ENCODE data around the gene ITPK1.

The ITPK1 gene

GRCh38 chr14:92962831-92963095, 153.0 kb downstream of the ITPK1 start:
- Histone ChIP-seq H2AK5ac (ENCODE audit: low read length) (no peak overlapping the region), H3K4me2 (ENCODE audit: low read length) (no peak overlapping the region), H3K36me3 (ENCODE audit: control insufficient read depth, insufficient read depth, low read length) (no peaks in the 10 kb centered on the region), H3K4me1 (ENCODE audit: control insufficient read depth, low read depth, low read length) (no peaks in the 10 kb centered on the region), H3K18ac (ENCODE audit: low read length) (no peak overlapping the region), H3K27ac (ENCODE audit: low read depth, low read length) (no peak overlapping the region), H3K56ac (ENCODE audit: low read length) (no peak overlapping the region), H4K8ac (ENCODE audit: low read depth, low read length) (no peak overlapping the region), H2BK15ac (replicated peaks; ENCODE audit: low read depth) (no peak overlapping the region), H3K9ac (ENCODE audit: low read length) (no peak overlapping the region), H3K27me3 (ENCODE audit: insufficient read depth, low read length, poor library complexity) (no peaks in the 10 kb centered on the region), H4K5ac (ENCODE audit: low read length) (no peak overlapping the region), H3K4me3 (ENCODE audit: low read length) (no peak overlapping the region), H2BK5ac (ENCODE audit: low read length) (no peak overlapping the region), H3K79me2 (ENCODE audit: control insufficient read depth, insufficient read depth, low read length) (no peaks in the 10 kb centered on the region), H3K23ac (ENCODE audit: low read length) (no peak overlapping the region), H2BK120ac (ENCODE audit: low read depth, low read length) (no peak overlapping the region), H3K4ac (ENCODE audit: low read depth, low read length) (no peak overlapping the region), H3K79me1 (ENCODE audit: low read length) (peaks cover 2% of the 10 kb centered on the region)
- DNase-seq = no peak
- no CpG with 5 or more reads among the region's 11 CpGs for WGBS (ENCODE audit: extremely low coverage, insufficient coverage, low lambda C conversion rate)

- no peak overlapping the region for H3K4ac ChIP-seq (ENCODE audit: low read depth, low read length)
- no peak overlapping the region for H2AK5ac ChIP-seq (ENCODE audit: low read length)
- no peak overlapping the region for H3K56ac ChIP-seq (ENCODE audit: low read length)
- DNase-seq = no peak
- H2BK5ac ChIP-seq (ENCODE audit: low read length) = no peak overlapping the region
- H3K27ac ChIP-seq (ENCODE audit: low read depth, low read length) = no peak overlapping the region
- no peaks in the 10 kb centered on the region for H3K4me1 ChIP-seq (ENCODE audit: control insufficient read depth, low read depth, low read length)
- no peak overlapping the region for H4K8ac ChIP-seq (ENCODE audit: low read depth, low read length)
- H3K36me3 ChIP-seq (ENCODE audit: control insufficient read depth, insufficient read depth, low read length) = no peaks in the 10 kb centered on the region
- no peak overlapping the region for H3K4me2 ChIP-seq (ENCODE audit: low read length)
- no peak overlapping the region for H4K5ac ChIP-seq (ENCODE audit: low read length)
- H3K9ac ChIP-seq (ENCODE audit: low read length) = no peak overlapping the region
- no CpG with 5 or more reads among the region's 20 CpGs for WGBS (ENCODE audit: extremely low coverage, insufficient coverage, low lambda C conversion rate)
- no peaks in the 10 kb centered on the region for H3K27me3 ChIP-seq (ENCODE audit: insufficient read depth, low read length, poor library complexity)
- H2BK120ac ChIP-seq (ENCODE audit: low read depth, low read length) = no peak overlapping the region
- H2BK15ac ChIP-seq (replicated peaks; ENCODE audit: low read depth) = no peak overlapping the region
- no peak overlapping the region for H3K23ac ChIP-seq (ENCODE audit: low read length)
- H3K4me3 ChIP-seq (ENCODE audit: low read length) = no peak overlapping the region
- H3K79me2 ChIP-seq (ENCODE audit: control insufficient read depth, insufficient read depth, low read length) = no peaks in the 10 kb centered on the region
- H3K18ac ChIP-seq (ENCODE audit: low read length) = no peak overlapping the region
- H3K79me1 ChIP-seq (ENCODE audit: low read length) = no peaks in the 10 kb centered on the region
Measured at GRCh38 chr14:92962031-92962830, 153.5 kb downstream of the ITPK1 start.

GRCh38 chr14:92961567-92961855, 154.2 kb downstream of the ITPK1 start:
- WGBS (ENCODE audit: extremely low coverage, insufficient coverage, low lambda C conversion rate) = no CpG with 5 or more reads among the region's 7 CpGs
- H3K79me1 ChIP-seq (ENCODE audit: low read length) = no peaks in the 10 kb centered on the region
- H3K4me1 ChIP-seq (ENCODE audit: control insufficient read depth, low read depth, low read length) = no peaks in the 10 kb centered on the region
- no peaks in the 10 kb centered on the region for H3K27me3 ChIP-seq (ENCODE audit: insufficient read depth, low read length, poor library complexity)
- H4K8ac ChIP-seq (ENCODE audit: low read depth, low read length) = no peak overlapping the region
- no peak for DNase-seq
- no peaks in the 10 kb centered on the region for H3K36me3 ChIP-seq (ENCODE audit: control insufficient read depth, insufficient read depth, low read length)
- no peak overlapping the region for H3K4me2 ChIP-seq (ENCODE audit: low read length)
- no peak overlapping the region for H4K5ac ChIP-seq (ENCODE audit: low read length)
- H2BK120ac ChIP-seq (ENCODE audit: low read depth, low read length) = no peak overlapping the region
- no peak overlapping the region for H3K4me3 ChIP-seq (ENCODE audit: low read length)
- H3K27ac ChIP-seq (ENCODE audit: low read depth, low read length) = no peak overlapping the region
- no peaks in the 10 kb centered on the region for H3K79me2 ChIP-seq (ENCODE audit: control insufficient read depth, insufficient read depth, low read length)
- no peak overlapping the region for H2BK5ac ChIP-seq (ENCODE audit: low read length)
- no peak overlapping the region for H3K4ac ChIP-seq (ENCODE audit: low read depth, low read length)
- no peak overlapping the region for H2AK5ac ChIP-seq (ENCODE audit: low read length)
- no peak overlapping the region for H2BK15ac ChIP-seq (replicated peaks; ENCODE audit: low read depth)
- no peak overlapping the region for H3K56ac ChIP-seq (ENCODE audit: low read length)
- no peak overlapping the region for H3K18ac ChIP-seq (ENCODE audit: low read length)
- no peak overlapping the region for H3K23ac ChIP-seq (ENCODE audit: low read length)
- no peak overlapping the region for H3K9ac ChIP-seq (ENCODE audit: low read length)

- no peak overlapping the region for H2AK5ac ChIP-seq (ENCODE audit: low read length)
- no peak overlapping the region for H3K56ac ChIP-seq (ENCODE audit: low read length)
- no peak overlapping the region for H2BK15ac ChIP-seq (replicated peaks; ENCODE audit: low read depth)
- no peak overlapping the region for H2BK5ac ChIP-seq (ENCODE audit: low read length)
- H3K4ac ChIP-seq (ENCODE audit: low read depth, low read length) = no peak overlapping the region
- no peaks in the 10 kb centered on the region for H3K79me1 ChIP-seq (ENCODE audit: low read length)
- H3K4me2 ChIP-seq (ENCODE audit: low read length) = no peak overlapping the region
- H2BK120ac ChIP-seq (ENCODE audit: low read depth, low read length) = no peak overlapping the region
- no peak overlapping the region for H3K9ac ChIP-seq (ENCODE audit: low read length)
- no peak overlapping the region for H4K8ac ChIP-seq (ENCODE audit: low read depth, low read length)
- no peaks in the 10 kb centered on the region for H3K4me1 ChIP-seq (ENCODE audit: control insufficient read depth, low read depth, low read length)
- H3K27ac ChIP-seq (ENCODE audit: low read depth, low read length) = no peak overlapping the region
- no peak overlapping the region for H3K18ac ChIP-seq (ENCODE audit: low read length)
- H3K23ac ChIP-seq (ENCODE audit: low read length) = no peak overlapping the region
- no peaks in the 10 kb centered on the region for H3K27me3 ChIP-seq (ENCODE audit: insufficient read depth, low read length, poor library complexity)
- no peak overlapping the region for H3K4me3 ChIP-seq (ENCODE audit: low read length)
- no peaks in the 10 kb centered on the region for H3K36me3 ChIP-seq (ENCODE audit: control insufficient read depth, insufficient read depth, low read length)
- no peaks in the 10 kb centered on the region for H3K79me2 ChIP-seq (ENCODE audit: control insufficient read depth, insufficient read depth, low read length)
- DNase-seq = peak; percentile 40
- WGBS (ENCODE audit: extremely low coverage, insufficient coverage, low lambda C conversion rate) = no CpG with 5 or more reads among the region's 18 CpGs
- no peak overlapping the region for H4K5ac ChIP-seq (ENCODE audit: low read length)
Measured at GRCh38 chr14:92960706-92961566, 154.8 kb downstream of the ITPK1 start.

GRCh38 chr14:92959761-92960680, 155.7 kb downstream of the ITPK1 start:
- WGBS (ENCODE audit: extremely low coverage, insufficient coverage, low lambda C conversion rate) = no CpG with 5 or more reads among the region's 30 CpGs
- H3K56ac ChIP-seq (ENCODE audit: low read length) = no peak overlapping the region
- no peak overlapping the region for H3K9ac ChIP-seq (ENCODE audit: low read length)
- no peak overlapping the region for H3K4me3 ChIP-seq (ENCODE audit: low read length)
- H3K27ac ChIP-seq (ENCODE audit: low read depth, low read length) = no peak overlapping the region
- no peaks in the 10 kb centered on the region for H3K36me3 ChIP-seq (ENCODE audit: control insufficient read depth, insufficient read depth, low read length)
- no peak overlapping the region for H4K8ac ChIP-seq (ENCODE audit: low read depth, low read length)
- no peak overlapping the region for H3K23ac ChIP-seq (ENCODE audit: low read length)
- H2BK120ac ChIP-seq (ENCODE audit: low read depth, low read length) = no peak overlapping the region
- H3K79me1 ChIP-seq (ENCODE audit: low read length) = no peaks in the 10 kb centered on the region
- no peak overlapping the region for H3K4me2 ChIP-seq (ENCODE audit: low read length)
- no peak overlapping the region for H3K18ac ChIP-seq (ENCODE audit: low read length)
- H3K4me1 ChIP-seq (ENCODE audit: control insufficient read depth, low read depth, low read length) = no peaks in the 10 kb centered on the region
- no peak overlapping the region for H2AK5ac ChIP-seq (ENCODE audit: low read length)
- no peaks in the 10 kb centered on the region for H3K79me2 ChIP-seq (ENCODE audit: control insufficient read depth, insufficient read depth, low read length)
- no peaks in the 10 kb centered on the region for H3K27me3 ChIP-seq (ENCODE audit: insufficient read depth, low read length, poor library complexity)
- H4K5ac ChIP-seq (ENCODE audit: low read length) = no peak overlapping the region
- H2BK5ac ChIP-seq (ENCODE audit: low read length) = no peak overlapping the region
- H3K4ac ChIP-seq (ENCODE audit: low read depth, low read length) = no peak overlapping the region
- no peak for DNase-seq
- H2BK15ac ChIP-seq (replicated peaks; ENCODE audit: low read depth) = no peak overlapping the region
